HCT116 (cell line): ENCODE measurements around the gene SNRPA1. TPM values are rescaled to one million over a fixed set of nuclear protein-coding genes. Genes with fewer than 3 reads are reported as not detected.

Source experiments
- ATAC-seq: fragments of 200-7000 bp; cut with Tn5 transposase; 2 replicates; pipeline ENCODE4 v1.9.1; 2020; ENCODE audit warnings: mild to moderate bottlenecking, moderate library complexity
- BruUV-seq: library from RNA; stranded (reverse); fragments of 400-500 nt; replicated peaks from 2 replicates; lab custom pipeline; 2021; lab: Mats Ljungman, UMichigan
- CTCF ChIA-PET: fragments of 300-600 bp; sonication (Branson Sonifier 250); formaldehyde crosslinking; loops from one replicate; lab custom pipeline; 2021; ENCODE audit warnings: antibody characterized with exemption; lab: Charles Lee
- POLR2A ChIA-PET: fragments of 300-600, 350-600 bp; sonication (Branson Sonifier 250); formaldehyde crosslinking; loops from one replicate; lab custom pipeline; 2021; ENCODE audit warnings: antibody characterized with exemption; lab: Charles Lee
- RAD21 ChIA-PET, 2 experiments: fragments of 300-600 bp; sonication (Branson Sonifier 250); formaldehyde crosslinking; loops; one replicate each; lab custom pipeline; 2023; ENCODE audit warnings: low total read pairs in 2 of 2; ENCODE audit not compliant: uncharacterized antibody in 2 of 2, unreplicated experiment in 2 of 2, low non-redundant PET in 1 of 2; lab: Charles Lee
- DNase-seq: peaks from one replicate; pipeline ENCODE4 v3.0.0-alpha.2; 2010; ENCODE audit warnings: low read depth, low spot score
- H2AFZ ChIP-seq: fragments of 200-600 bp; shearing (Covaris generic), sonication (generic); 2 replicates; pipeline ENCODE4 v1.6.1; 2017; ENCODE audit warnings: low read depth, mixed run types, mixed read lengths, antibody characterized with exemption, low read length; ENCODE audit not compliant: poor library complexity, severe bottlenecking
- H3K27ac ChIP-seq: 2 replicates; pipeline ENCODE4 v1.5.1; 2012; ENCODE audit warnings: low read depth, low read length
- H3K27me3 ChIP-seq: fragments of 200-600 bp; sonication (generic); 2 replicates; pipeline ENCODE4 v1.6.1; 2016; ENCODE audit warnings: mixed run types, low read length, mixed read lengths; ENCODE audit not compliant: insufficient read depth
- H3K36me3 ChIP-seq, 2 experiments: fragments of 200-500 bp in 1 of 2; fragments of 200-600 bp in 1 of 2; sonication (Bioruptor generic) in 1 of 2; sonication (generic) in 1 of 2; 2 replicates each; pipeline versions ENCODE4 v1.5.1 to v1.6.1; 2014 to 2016; ENCODE audit warnings: low read length in 2 of 2, inconsistent platforms in 1 of 2, mixed read lengths in 1 of 2, mixed run types in 1 of 2; ENCODE audit not compliant: insufficient read depth in 2 of 2, control insufficient read depth in 1 of 2
- H3K4me1 ChIP-seq, 2 experiments: fragments of 200-600 bp in 1 of 2; sonication (generic) in 1 of 2; 2 replicates each; pipeline versions ENCODE4 v1.5.1 to v1.6.1; 2012 to 2017; ENCODE audit warnings: low read length in 2 of 2, inconsistent platforms in 1 of 2, mild to moderate bottlenecking in 1 of 2, mixed read lengths in 1 of 2, mixed run types in 1 of 2, moderate library complexity in 1 of 2; ENCODE audit not compliant: insufficient read depth in 2 of 2, control insufficient read depth in 1 of 2
- H3K4me2 ChIP-seq: fragments of 200-600 bp; sonication (generic); 2 replicates; pipeline ENCODE4 v1.6.1; 2017; ENCODE audit warnings: mixed run types, low read length, mixed read lengths
- H3K4me3 ChIP-seq, 2 experiments: fragments of 200-600 bp in 1 of 2; sonication (generic) in 1 of 2; replicated peaks in 1 of 2; 2 replicates each; pipeline ENCODE4 v1.5.1; 2011 to 2016; ENCODE audit warnings: low read length in 2 of 2, control low read depth in 1 of 2, low read depth in 1 of 2, mild to moderate bottlenecking in 1 of 2, mixed read lengths in 1 of 2, mixed run types in 1 of 2
- H3K79me2 ChIP-seq: fragments of 200-600 bp; sonication (generic); 2 replicates; pipeline ENCODE4 v1.6.1; 2017; ENCODE audit warnings: mild to moderate bottlenecking, mixed run types, low read length, moderate library complexity, mixed read lengths; ENCODE audit not compliant: insufficient read depth
- H3K9ac ChIP-seq: fragments of 200-600 bp; sonication (generic); 2 replicates; pipeline ENCODE4 v1.6.1; 2016; ENCODE audit warnings: low read length, mixed read lengths
- H3K9me2 ChIP-seq: fragments of 200-600 bp; sonication (generic), shearing (Covaris generic); 2 replicates; pipeline ENCODE4 v1.6.1; 2017; ENCODE audit warnings: mixed run types, mild to moderate bottlenecking, moderate library complexity; ENCODE audit not compliant: insufficient read depth
- H3K9me3 ChIP-seq, 2 experiments: fragments of 200-500 bp in 1 of 2; fragments of 200-600 bp in 1 of 2; sonication (Bioruptor generic) in 1 of 2; sonication (generic) in 1 of 2; 2 replicates each; pipeline ENCODE4 v1.6.1; 2014 to 2017; ENCODE audit warnings: low read length in 2 of 2, mixed read lengths in 2 of 2, inconsistent platforms in 1 of 2, low read depth in 1 of 2, mild to moderate bottlenecking in 1 of 2, mixed run types in 1 of 2, moderate library complexity in 1 of 2; ENCODE audit not compliant: control insufficient read depth in 1 of 2, insufficient read depth in 1 of 2
- H4K20me1 ChIP-seq: fragments of 200-600 bp; sonication (generic), shearing (Covaris generic); 2 replicates; pipeline ENCODE4 v1.6.1; 2017; ENCODE audit warnings: mixed run types, mild to moderate bottlenecking, moderate library complexity; ENCODE audit not compliant: insufficient read depth
- ATF3 ChIP-seq: IDR thresholded peaks from 2 replicates; pipeline ENCODE4 v1.6.1; 2012
- CBX3 ChIP-seq: IDR thresholded peaks from 2 replicates; pipeline ENCODE4 v1.6.1; 2012; ENCODE audit warnings: low read depth
- CEBPB ChIP-seq: IDR thresholded peaks from 2 replicates; pipeline ENCODE4 v1.6.1; 2012; ENCODE audit warnings: low read depth
- CTCF ChIP-seq, 3 experiments: fragments of 200-600 bp in 1 of 3; sonication (generic) in 1 of 3; IDR thresholded peaks in 2 of 3; conservative IDR thresholded peaks in 1 of 3; 2 replicates each; pipeline ENCODE4 v1.5.1; 2012 to 2017; ENCODE audit warnings: low read depth in 2 of 3, low read length in 2 of 3, antibody characterized with exemption in 1 of 3, borderline replicate concordance in 1 of 3, control low read depth in 1 of 3, mild to moderate bottlenecking in 1 of 3, mixed read lengths in 1 of 3, mixed run types in 1 of 3, moderate library complexity in 1 of 3; ENCODE audit not compliant: insufficient read depth in 1 of 3
- EGR1 ChIP-seq: IDR thresholded peaks from 2 replicates; pipeline ENCODE4 v1.6.1; 2012; ENCODE audit warnings: low read depth
- EZH2 ChIP-seq: fragments of 200-600 bp; sonication (generic); IDR thresholded peaks from 2 replicates; pipeline ENCODE4 v1.6.1; 2017; ENCODE audit warnings: antibody characterized with exemption, mixed run types
- EZH2phosphoT487 ChIP-seq: fragments of 200-600 bp; IDR thresholded peaks from 2 replicates; pipeline ENCODE4 v1.6.1; 2018; ENCODE audit warnings: antibody characterized with exemption, borderline replicate concordance
- FOSL1 ChIP-seq: IDR thresholded peaks from 2 replicates; pipeline ENCODE4 v1.6.1; 2012; ENCODE audit warnings: low read depth
- MAX ChIP-seq: IDR thresholded peaks from 2 replicates; pipeline ENCODE4 v1.6.1; 2012
- RAD21 ChIP-seq: IDR thresholded peaks from 2 replicates; pipeline ENCODE4 v1.6.1; 2012; ENCODE audit warnings: low read depth, mild to moderate bottlenecking
- SP1 ChIP-seq: IDR thresholded peaks from 2 replicates; pipeline ENCODE4 v1.6.1; 2012; ENCODE audit warnings: low read depth
- TCF7L2 ChIP-seq: IDR thresholded peaks from 2 replicates; pipeline ENCODE4 v1.7.0; 2011; ENCODE audit warnings: borderline replicate concordance, inconsistent platforms; ENCODE audit not compliant: insufficient read depth, insufficient read length; ENCODE audit errors: extremely low read depth
- ZBTB33 ChIP-seq: IDR thresholded peaks from 2 replicates; pipeline ENCODE4 v1.6.1; 2011; ENCODE audit warnings: mild to moderate bottlenecking, low read length, moderate library complexity; ENCODE audit not compliant: insufficient replicate concordance; ENCODE audit errors: extremely low read depth
- ZFX ChIP-seq: fragments of 450-650 bp; IDR thresholded peaks from 2 replicates; pipeline ENCODE4 v1.6.1; 2017
- intact Hi-C: fragments of 100-400 bp; cut with micrococcal nuclease; formaldehyde crosslinking; loops from 2 replicates; pipeline ENCODE4 v1.10.0; 2022
- total RNA-seq: library from RNA; stranded (reverse); gene quantifications from one replicate; pipeline ENCODE4 v1.2.1, GENCODE V29; 2021; ENCODE audit not compliant: unreplicated experiment

Gene SNRPA1
- total RNA-seq, 1 experiment from 2014 or later, result 104 TPM

GRCh38 chr15:101316529-101316928 is 21.5 kb upstream of the SNRPA1 start:
- TF ChIP-seq ZBTB33 (no peak), RAD21 (no peak), MAX (no peak), ATF3 (no peak), ZFX (no peak), CBX3 (no peak), TCF7L2 (no peak), EZH2 (no peak), EZH2phosphoT487 (no peak), SP1 (no peak), FOSL1 (no peak), EGR1 (no peak), CTCF (IDR thresholded peaks at IDR 0.05 in 2 of 3, conservative IDR thresholded peaks at IDR 0.05 in 1 of 3; ENCODE audit: borderline replicate concordance in 1 of 3, insufficient read depth in 1 of 3, low read depth in 2 of 3, low read length in 2 of 3) (no peak), CEBPB (no peak)
- Histone ChIP-seq H3K27ac (no peak overlapping the region), H3K79me2 (no peaks in the 10 kb centered on the region), H3K4me2 (no peak overlapping the region), H3K9me2 (no peaks in the 10 kb centered on the region), H3K36me3 (no peaks in the 10 kb centered on the region), H3K27me3 (no peaks in the 10 kb centered on the region), H4K20me1 (no peaks in the 10 kb centered on the region), H3K4me1 (no peaks in the 10 kb centered on the region), H3K9me3 (no peaks in the 10 kb centered on the region), H3K9ac (no peak overlapping the region), H3K4me3 (no peak overlapping the region), H2AFZ (no peak overlapping the region)
- ChIA-PET RAD21 (no interaction called here), CTCF (no interaction called here), POLR2A (no interaction called here)
- intact Hi-C loops, result no loop called here
- DNase-seq (no peak), ATAC-seq (no peak)
- BruUV-seq, result no TSS peak
